Left lung (tissue), 10 donors: Measurements from ENCODE around the gene GRIK5. TPM values are rescaled to one million over a fixed set of nuclear protein-coding genes. Genes with fewer than 3 reads are reported as not detected.

Experiments used
- ATAC-seq: fragments of 200-7000 bp; cut with Tn5 transposase; one replicate; pipeline ENCODE4 v1.9.1; 2020; ENCODE audit warnings: moderate library complexity
- DNase-seq, 4 donors: peaks; one replicate each; pipeline ENCODE4 v3.0.0-alpha.2; 2013 to 2020
- H3K27ac ChIP-seq, 2 donors: fragments of 200-600 bp; sonication (generic) in 1 of 2; one replicate each; pipeline versions ENCODE4 v1.5.0 to v1.8.0; 2020 to 2021
- H3K27me3 ChIP-seq, 2 donors: fragments of 200-600 bp; sonication (generic) in 1 of 2; one replicate each; pipeline versions ENCODE4 v1.5.0 to v1.8.0; 2020 to 2021
- H3K36me3 ChIP-seq, 2 donors: fragments of 200-600 bp; sonication (generic) in 1 of 2; one replicate each; pipeline versions ENCODE4 v1.5.0 to v1.8.0; 2020 to 2021
- H3K4me1 ChIP-seq, 2 donors: fragments of 200-600 bp; one replicate each; pipeline ENCODE4 v1.8.0; 2021
- H3K4me3 ChIP-seq, 2 donors: fragments of 200-600 bp; sonication (generic) in 1 of 2; one replicate each; pipeline versions ENCODE4 v1.5.0 to v1.8.0; 2020 to 2021; ENCODE audit warnings: mild to moderate bottlenecking in 1 of 2
- H3K9me3 ChIP-seq, 2 donors: fragments of 200-600 bp; sonication (generic) in 1 of 2; one replicate each; pipeline versions ENCODE4 v1.5.0 to v1.8.0; 2020 to 2021
- CTCF ChIP-seq, 2 donors: fragments of 200-600 bp; sonication (generic) in 1 of 2; IDR thresholded peaks; one replicate each; pipeline versions ENCODE4 v1.5.0 to v1.8.0; 2021; ENCODE audit warnings: antibody characterized with exemption in 2 of 2
- intact Hi-C, 2 donors: fragments of 100-400 bp; cut with DNase I; formaldehyde crosslinking; loops; one replicate each; pipeline versions ENCODE4 v1.11.2 to v1.14.2; 2022
- polyA plus RNA-seq, 6 donors: library from polyadenylated mRNA; unstranded; fragments of 120-200 nt; gene quantifications; one replicate each; pipeline ENCODE4 v1.2.1, GENCODE V29; 2013; ENCODE audit not compliant: insufficient read length in 6 of 6
- total RNA-seq, 2 donors: library from RNA; stranded (reverse); fragmentation: NEBNext Ultra II Directional; extraction: Animal tissue kit (Norgen Biotek cat#: 25700); gene quantifications; one replicate each; pipeline ENCODE4 v1.2.1, GENCODE V29; 2021
- donor health status: DM: no; HTN: yes; CAD: no.
- donor health status: DM: no; HTN: no; CAD: no.

GRIK5 gene
- total and polyA plus RNA-seq, 8 donors, result 0.29 to 11.6 (median 4.6) TPM

DNA sequence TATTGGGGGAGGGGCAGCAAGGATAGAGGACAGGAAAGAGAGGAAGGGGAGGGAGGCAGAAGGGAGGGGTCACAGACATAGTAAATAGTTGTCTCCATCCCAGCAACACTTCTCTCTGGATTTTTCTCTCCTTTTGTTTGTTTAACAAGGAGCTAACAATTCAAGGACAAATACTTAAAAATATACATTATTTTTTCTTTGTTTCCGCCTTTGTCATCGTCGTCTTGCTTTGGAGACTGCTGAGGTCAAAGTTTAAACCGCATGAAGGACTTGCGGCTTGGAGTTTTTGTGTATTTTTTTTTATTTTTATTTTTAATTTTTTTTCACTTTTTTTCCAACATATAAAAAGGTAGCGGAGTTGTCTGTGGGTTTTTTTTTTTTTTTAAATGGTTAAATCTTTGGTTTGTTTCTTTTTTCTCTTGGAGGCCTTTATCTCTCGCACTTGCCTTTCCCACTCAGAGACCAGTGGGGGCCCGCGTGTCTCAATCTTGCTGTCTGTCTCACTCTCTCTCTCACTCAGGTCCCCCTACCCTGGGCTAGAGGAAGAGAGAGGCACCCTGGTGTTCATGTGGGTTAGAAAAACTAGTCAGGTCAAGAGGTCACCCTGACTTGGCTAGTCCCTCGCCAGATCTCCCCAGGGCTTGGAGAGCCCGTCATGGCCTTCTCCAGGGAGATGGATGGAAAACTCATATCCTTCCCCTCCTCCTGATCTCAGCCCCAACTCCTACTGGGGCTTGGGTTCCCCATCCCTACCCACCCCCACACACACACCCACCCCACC is 17.0 kb upstream of the GRIK5 start:
- H3K4me3 ChIP-seq, result no peak overlapping the region
- H3K27ac ChIP-seq, result no peak overlapping the region
- TF ChIP-seq CTCF (IDR thresholded peaks at IDR 0.05), result no peak
- H3K9me3 ChIP-seq, result no peaks in the 10 kb centered on the region
- H3K27me3 ChIP-seq, result no peaks in the 10 kb centered on the region
- intact Hi-C loops, result no loop called here
- peaks cover 0 to 8% of the 10 kb centered on the region in 2 donors for H3K36me3 ChIP-seq
- DNase-seq, result no peak
- no peak for ATAC-seq
- peaks cover 0 to 3% of the 10 kb centered on the region in 2 donors for H3K4me1 ChIP-seq

- Histone ChIP-seq H3K27ac (no peak overlapping the region), H3K27me3 (no peaks in the 10 kb centered on the region), H3K4me3 (no peak overlapping the region), H3K9me3 (no peaks in the 10 kb centered on the region), H3K36me3 (peaks cover 0 to 15% of the 10 kb centered on the region in 2 donors), H3K4me1 (peaks cover 0 to 3% of the 10 kb centered on the region in 2 donors)
- DNase-seq (no peak), ATAC-seq (no peak)
- intact Hi-C loops, result no loop called here
- TF ChIP-seq CTCF (IDR thresholded peaks at IDR 0.05), result no peak
Observed at GRCh38 chr19:42086188-42086736, 16.3 kb upstream of the GRIK5 start.

- H3K27me3 ChIP-seq, result no peaks in the 10 kb centered on the region
- no peak overlapping the region for H3K4me3 ChIP-seq
- H3K4me1 ChIP-seq, result no peaks in the 10 kb centered on the region
- H3K9me3 ChIP-seq, result no peaks in the 10 kb centered on the region
- no peak for TF ChIP-seq CTCF (IDR thresholded peaks at IDR 0.05)
- ATAC-seq (no peak), DNase-seq (no peak)
- peaks cover 0 to 43% of the 10 kb centered on the region in 2 donors for H3K36me3 ChIP-seq
- H3K27ac ChIP-seq, result no peak overlapping the region
- intact Hi-C loops, result no loop called here
Observed at GRCh38 chr19:42083537-42083936, 13.5 kb upstream of the GRIK5 start.

DNA sequence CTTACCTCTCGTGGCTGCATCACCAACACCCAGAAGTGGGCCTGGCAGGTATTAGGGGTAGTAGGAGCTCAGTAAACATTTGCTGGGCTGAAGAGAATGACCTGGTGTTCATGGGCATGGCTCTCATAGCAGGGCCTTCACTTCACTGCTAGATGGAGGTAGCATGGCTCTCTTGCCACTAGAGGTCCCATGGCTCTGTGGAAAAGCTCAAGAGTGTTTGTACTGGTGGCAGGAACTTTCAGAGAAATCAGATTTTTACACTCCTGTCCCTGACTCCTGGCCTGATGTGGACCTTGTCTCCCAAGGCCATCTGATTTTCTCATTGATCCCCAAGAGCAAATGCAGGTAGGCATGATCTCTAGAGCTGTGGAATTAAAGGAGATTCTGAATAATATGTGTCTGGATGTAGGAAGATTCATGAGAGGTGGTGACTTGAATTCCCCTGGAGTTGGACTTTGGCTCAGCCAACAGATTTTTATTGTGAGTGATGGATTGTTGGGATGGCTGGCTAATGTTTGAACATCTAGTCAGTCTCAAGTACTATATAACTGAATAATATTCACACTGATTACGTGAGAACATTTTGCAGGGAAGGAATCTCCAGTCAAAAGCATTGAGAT is 11.7 kb upstream of the GRIK5 start:
- DNase-seq (no peak), ATAC-seq (peak; percentile 58)
- intact Hi-C loops, result no loop called here
- Histone ChIP-seq H3K4me1 (peaks cover 10 to 15% of the 10 kb centered on the region in 2 donors), H3K4me3 (no peak overlapping the region), H3K36me3 (peaks cover 0 to 48% of the 10 kb centered on the region in 2 donors), H3K27me3 (no peaks in the 10 kb centered on the region), H3K9me3 (no peaks in the 10 kb centered on the region), H3K27ac (no peak overlapping the region)
- TF ChIP-seq CTCF (IDR thresholded peaks at IDR 0.05), result peak in 1 of 2 donors; percentile 9

GRCh38 chr19:42080764-42081375 is 10.9 kb upstream of the GRIK5 start:
- ATAC-seq, result no peak
- no peak for DNase-seq
- H3K4me1 ChIP-seq, result peaks cover 12 to 18% of the 10 kb centered on the region in 2 donors
- H3K4me3 ChIP-seq, result no peak overlapping the region
- TF ChIP-seq CTCF (IDR thresholded peaks at IDR 0.05), result no peak
- intact Hi-C loops, result no loop called here
- H3K9me3 ChIP-seq, result no peaks in the 10 kb centered on the region
- no peak overlapping the region for H3K27ac ChIP-seq
- no peaks in the 10 kb centered on the region for H3K27me3 ChIP-seq
- H3K36me3 ChIP-seq, result peaks cover 0 to 48% of the 10 kb centered on the region in 2 donors
